ENCODE data around the gene ZNF618. TPM values are rescaled to one million over a fixed set of nuclear protein-coding genes. Genes with fewer than 3 reads are reported as not detected.
A peak's percentile ranks its signal among the peaks of the same experiment; 100 is the strongest.

The ZNF618 gene
- total and polyA plus RNA-seq, 8 donors = 5.1 to 14.0 (median 8.1) TPM

DNA sequence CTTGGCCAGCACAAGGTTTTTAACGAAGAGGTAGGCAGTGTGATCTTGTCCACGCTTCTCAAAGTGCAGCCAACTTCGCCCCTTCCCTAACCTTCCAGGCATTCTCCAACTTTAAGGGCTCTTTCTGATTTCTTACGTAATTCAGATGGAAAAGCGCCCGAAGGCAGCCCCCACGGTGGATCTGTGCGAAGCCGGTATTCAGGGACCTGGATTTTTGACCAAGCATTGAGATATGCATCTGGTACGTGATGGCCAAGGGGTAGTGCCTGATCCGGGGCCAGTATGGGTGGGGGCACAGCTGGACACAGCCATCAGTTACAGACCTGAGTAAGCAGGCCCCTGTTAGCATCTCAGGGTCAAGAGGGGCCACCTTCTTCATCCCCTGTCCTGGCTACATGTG lies 122.0 kb downstream of the ZNF618 start:
- H3K4me1 ChIP-seq = peaks cover 12 to 16% (median 14%) of the 10 kb centered on the region in 3 donors
- DNase-seq (peak in 3 of 6 donors; percentile 5 to 7 (median 6)), FAIRE-seq (no peak), ATAC-seq (no peak)
- no peak overlapping the region for H3K4me3 ChIP-seq
- H3K27ac ChIP-seq = no peak overlapping the region
- H3K9me3 ChIP-seq = no peaks in the 10 kb centered on the region
- TF ChIP-seq, protein P1, sequence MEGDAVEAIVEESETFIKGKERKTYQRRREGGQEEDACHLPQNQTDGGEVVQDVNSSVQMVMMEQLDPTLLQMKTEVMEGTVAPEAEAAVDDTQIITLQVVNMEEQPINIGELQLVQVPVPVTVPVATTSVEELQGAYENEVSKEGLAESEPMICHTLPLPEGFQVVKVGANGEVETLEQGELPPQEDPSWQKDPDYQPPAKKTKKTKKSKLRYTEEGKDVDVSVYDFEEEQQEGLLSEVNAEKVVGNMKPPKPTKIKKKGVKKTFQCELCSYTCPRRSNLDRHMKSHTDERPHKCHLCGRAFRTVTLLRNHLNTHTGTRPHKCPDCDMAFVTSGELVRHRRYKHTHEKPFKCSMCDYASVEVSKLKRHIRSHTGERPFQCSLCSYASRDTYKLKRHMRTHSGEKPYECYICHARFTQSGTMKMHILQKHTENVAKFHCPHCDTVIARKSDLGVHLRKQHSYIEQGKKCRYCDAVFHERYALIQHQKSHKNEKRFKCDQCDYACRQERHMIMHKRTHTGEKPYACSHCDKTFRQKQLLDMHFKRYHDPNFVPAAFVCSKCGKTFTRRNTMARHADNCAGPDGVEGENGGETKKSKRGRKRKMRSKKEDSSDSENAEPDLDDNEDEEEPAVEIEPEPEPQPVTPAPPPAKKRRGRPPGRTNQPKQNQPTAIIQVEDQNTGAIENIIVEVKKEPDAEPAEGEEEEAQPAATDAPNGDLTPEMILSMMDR (IDR thresholded peaks at IDR 0.05) = no peak
- no peaks in the 10 kb centered on the region for H3K36me3 ChIP-seq
- intact Hi-C loops (cut with DNase I) = loop anchor here in 1 of 3 donors (10.0 kb wide), 1 partner anchor 83 kb away; no protein-coding TSS in a partner anchor
- H3K27me3 ChIP-seq = no peaks in the 10 kb centered on the region
- 93 to 94% methylated on average over 11 of the region's 11 CpGs for WGBS, 2 donors

DNA sequence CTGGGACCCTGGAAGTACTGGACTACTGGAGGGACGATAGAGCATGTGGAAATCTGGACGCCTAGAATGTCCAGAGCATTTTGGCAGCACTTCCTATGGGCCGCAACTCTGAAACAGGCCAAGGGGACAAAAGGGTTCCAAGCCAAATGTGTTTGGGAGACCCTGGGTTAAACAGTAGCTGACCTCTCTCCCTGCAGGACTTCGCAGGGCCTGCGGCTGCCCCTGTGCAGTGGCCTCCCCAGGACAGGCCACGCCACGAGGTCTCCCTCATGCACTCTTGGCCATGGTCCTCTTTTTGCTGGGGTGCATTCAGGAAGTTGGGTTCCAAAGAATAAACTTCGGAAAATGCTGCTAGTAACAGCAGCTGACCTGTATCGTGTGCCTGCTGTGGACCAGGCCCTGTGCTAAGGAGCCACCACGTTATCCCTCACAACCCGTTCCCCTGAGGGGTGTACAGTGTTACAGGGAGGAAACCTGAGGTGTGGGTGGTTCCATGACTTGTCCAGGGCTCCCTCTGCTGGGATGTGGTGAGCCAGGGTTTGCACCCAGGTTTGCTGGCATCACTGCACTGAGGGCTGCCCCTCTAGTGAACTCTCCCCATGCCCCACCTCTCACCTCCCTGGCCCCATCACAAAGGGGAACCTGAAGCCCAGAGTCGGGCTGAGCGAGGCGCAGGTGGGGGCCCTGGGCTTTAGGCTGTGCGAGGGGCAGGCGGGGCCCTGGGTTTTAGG lies 122.6 kb downstream of the ZNF618 start:
- H3K36me3 ChIP-seq = no peaks in the 10 kb centered on the region
- WGBS, 2 donors = 86 to 89% methylated on average over 16 of the region's 16 CpGs
- H3K27me3 ChIP-seq = no peaks in the 10 kb centered on the region
- intact Hi-C loops (cut with DNase I) = loop anchor here in 1 of 3 donors (10.0 kb wide), 1 partner anchor 84 kb away; no protein-coding TSS in a partner anchor
- no peak for FAIRE-seq
- TF ChIP-seq, protein P1 (IDR thresholded peaks at IDR 0.05) = no peak
- H3K4me3 ChIP-seq = no peak overlapping the region
- H3K27ac ChIP-seq = no peak overlapping the region
- H3K9me3 ChIP-seq = no peaks in the 10 kb centered on the region
- peak in 2 of 6 donors; percentile 11 to 19 for DNase-seq
- peaks cover 8 to 12% (median 9%) of the 10 kb centered on the region in 3 donors for H3K4me1 ChIP-seq
- no peak for ATAC-seq

DNA sequence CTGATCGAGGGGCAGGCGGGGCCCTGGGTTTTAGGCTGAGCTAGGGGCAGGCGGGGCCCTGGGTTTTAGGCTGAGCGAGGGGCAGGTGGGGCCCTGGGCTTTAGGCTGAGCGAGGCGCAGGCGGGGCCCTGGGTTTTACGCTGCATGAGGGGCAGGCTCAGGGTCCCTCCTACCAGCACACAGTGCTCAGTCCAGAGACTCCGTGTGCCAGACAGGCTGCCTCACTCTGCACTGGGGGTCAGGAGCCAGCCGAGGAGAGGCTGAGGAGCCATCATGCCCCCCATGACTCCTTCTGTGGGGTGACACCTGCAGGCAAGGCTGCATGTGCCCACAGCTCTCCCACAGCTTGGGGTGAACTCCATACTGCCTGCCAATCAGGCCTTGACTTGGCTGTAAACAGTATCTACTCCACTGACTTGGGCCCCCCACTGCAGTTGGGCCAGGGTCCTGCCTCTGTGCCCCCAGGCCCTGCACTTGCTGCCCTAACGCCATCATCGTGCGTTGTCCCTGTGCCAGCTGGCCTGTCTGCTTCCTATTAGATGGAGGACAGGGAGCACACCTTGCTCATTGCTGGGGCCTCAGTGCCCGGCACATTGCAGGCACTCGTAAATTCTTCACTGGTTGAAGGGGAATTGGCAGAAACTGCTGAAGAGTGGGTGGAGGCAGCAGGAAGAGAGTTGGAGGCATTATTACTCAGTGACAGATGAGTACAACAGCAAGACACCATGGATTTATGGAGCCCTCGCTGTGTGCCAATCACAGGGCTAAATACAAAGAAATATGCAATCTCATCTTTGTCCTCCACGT lies 123.3 kb downstream of the ZNF618 start:
- Histone ChIP-seq H3K4me1 (peaks cover 3 to 4% (median 3%) of the 10 kb centered on the region in 3 donors), H3K36me3 (no peaks in the 10 kb centered on the region), H3K27ac (no peak overlapping the region), H3K27me3 (no peaks in the 10 kb centered on the region), H3K9me3 (no peaks in the 10 kb centered on the region), H3K4me3 (no peak overlapping the region)
- intact Hi-C loops (cut with DNase I) = loop anchor here in 1 of 3 donors (10.0 kb wide), 1 partner anchor 85 kb away; no protein-coding TSS in a partner anchor
- no peak for FAIRE-seq
- no peak for ATAC-seq
- TF ChIP-seq, protein P1 (IDR thresholded peaks at IDR 0.05) = no peak
- 93 to 94% methylated on average over 17 of the region's 17 CpGs for WGBS, 2 donors
- DNase-seq = peak in 3 of 6 donors; percentile 7 to 10 (median 8)

DNA sequence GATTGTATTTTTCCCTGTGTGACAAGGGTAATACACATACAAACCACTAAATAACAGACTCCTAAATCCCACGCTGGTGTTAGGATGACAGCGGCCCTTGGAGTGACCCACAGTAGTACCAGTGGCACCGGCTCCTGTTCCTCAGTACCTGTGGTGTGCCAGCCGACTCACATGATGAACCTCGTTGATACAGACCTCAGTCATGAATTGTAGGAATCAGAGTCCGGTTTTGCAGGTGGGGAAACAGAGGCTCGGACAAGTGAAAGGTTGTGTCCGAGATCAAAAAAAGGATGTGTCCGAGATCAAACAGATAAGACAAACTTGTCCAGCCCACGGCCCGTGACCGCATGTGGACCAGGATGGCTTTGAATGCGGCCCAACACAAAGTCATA lies 124.0 kb downstream of the ZNF618 start:
- H3K27me3 ChIP-seq = no peaks in the 10 kb centered on the region
- TF ChIP-seq, protein P1 (IDR thresholded peaks at IDR 0.05) = no peak
- FAIRE-seq = no peak
- no peak overlapping the region for H3K27ac ChIP-seq
- 91 to 92% methylated on average over 13 of the region's 13 CpGs for WGBS, 2 donors
- DNase-seq = peak in 1 of 6 donors; percentile 10
- H3K9me3 ChIP-seq = no peaks in the 10 kb centered on the region
- no peak for ATAC-seq
- intact Hi-C loops (cut with DNase I) = no loop called here
- H3K36me3 ChIP-seq = no peaks in the 10 kb centered on the region
- no peaks in the 10 kb centered on the region for H3K4me1 ChIP-seq
- no peak overlapping the region for H3K4me3 ChIP-seq
